DMS 273 (cell line): ENCODE results near the gene FOXO6.

Source experiments
- DNase-seq: peaks from one replicate; lab custom pipeline; 2025; ENCODE audit not compliant: unreplicated experiment; lab: John Stamatoyannopoulos, UW

FOXO6 gene

GRCh38 chr1:41360786-41361494, at the start of gene FOXO6:
FOXO6 (plus strand) TSS chr1:41361434.
- peak; percentile 100 for DNase-seq

GRCh38 chr1:41312991-41313645, 48.1 kb upstream of the FOXO6 start:
- no peak for DNase-seq

GRCh38 chr1:41313661-41314131, 47.5 kb upstream of the FOXO6 start:
- DNase-seq = peak; percentile 99

GRCh38 chr1:41314376-41315145, 46.7 kb upstream of the FOXO6 start:
- peak; percentile 99 for DNase-seq

DNA sequence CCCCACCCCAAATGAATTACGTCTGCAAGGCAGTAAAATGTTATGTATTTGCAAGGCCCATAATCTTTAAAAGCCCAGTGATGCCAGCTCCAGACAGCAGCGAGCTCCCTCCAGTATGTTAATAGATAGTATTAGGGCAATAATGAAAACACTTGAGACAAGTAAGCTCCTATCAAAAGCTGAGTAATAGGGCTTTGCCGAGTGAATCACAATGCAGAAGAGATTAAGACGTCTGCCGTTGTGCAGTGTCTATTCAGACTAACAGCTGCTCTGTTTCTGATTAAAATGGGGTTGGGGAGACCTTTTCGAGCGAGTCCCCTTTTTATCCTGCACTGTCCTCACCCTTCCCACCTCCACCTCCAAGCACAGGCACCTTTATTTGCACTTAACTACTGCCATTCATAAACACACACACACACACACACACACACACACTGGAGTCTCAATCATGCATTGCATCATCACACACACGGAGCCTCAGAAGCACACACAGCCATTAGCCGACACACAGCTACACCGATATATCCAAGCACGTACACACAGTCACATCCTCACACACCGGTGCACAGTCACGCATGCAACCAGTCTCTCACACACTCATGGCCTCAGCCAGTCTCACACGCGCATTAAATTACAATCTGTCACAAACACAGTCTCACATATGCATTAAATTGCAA, 46.0 kb upstream of the FOXO6 start:
- peak; percentile 99 for DNase-seq

DNA sequence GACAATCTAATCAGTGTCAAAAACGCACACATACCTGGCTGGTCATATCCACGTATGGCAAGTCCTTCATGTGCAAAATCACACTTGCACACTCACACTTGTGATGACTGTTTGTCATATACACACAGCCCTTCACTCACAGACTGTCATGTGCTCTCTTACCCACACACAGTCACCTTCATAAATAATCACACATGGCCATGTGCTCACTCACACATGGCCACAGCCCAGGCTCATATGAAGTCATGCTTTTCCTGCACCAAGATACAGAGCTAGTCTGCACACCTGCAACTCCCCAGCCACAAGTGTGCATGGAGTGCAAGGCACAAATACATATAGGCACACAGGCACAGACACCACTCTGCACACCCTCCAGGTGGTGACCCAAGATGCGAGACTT, 45.4 kb upstream of the FOXO6 start:
- peak; percentile 95 for DNase-seq

DNA sequence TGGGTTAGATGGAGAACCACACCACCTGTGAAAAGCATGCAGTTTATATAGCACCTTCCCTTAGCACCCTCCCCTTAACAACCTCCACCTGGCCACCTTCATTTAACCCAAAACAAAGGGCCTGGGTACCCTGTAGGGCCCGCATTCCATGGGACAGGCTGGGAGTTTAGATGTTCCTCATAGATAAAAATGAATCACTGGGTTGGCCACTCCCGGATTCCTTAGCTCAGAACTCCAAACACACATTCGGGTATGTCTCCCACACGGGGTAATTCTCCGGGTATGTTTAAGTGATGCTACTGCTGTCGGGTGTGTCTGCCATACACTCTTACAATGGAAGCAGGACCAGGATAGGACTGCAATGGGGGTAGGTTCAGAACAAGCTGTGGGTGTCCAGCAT, 43.9 kb upstream of the FOXO6 start:
- no peak for DNase-seq

DNA sequence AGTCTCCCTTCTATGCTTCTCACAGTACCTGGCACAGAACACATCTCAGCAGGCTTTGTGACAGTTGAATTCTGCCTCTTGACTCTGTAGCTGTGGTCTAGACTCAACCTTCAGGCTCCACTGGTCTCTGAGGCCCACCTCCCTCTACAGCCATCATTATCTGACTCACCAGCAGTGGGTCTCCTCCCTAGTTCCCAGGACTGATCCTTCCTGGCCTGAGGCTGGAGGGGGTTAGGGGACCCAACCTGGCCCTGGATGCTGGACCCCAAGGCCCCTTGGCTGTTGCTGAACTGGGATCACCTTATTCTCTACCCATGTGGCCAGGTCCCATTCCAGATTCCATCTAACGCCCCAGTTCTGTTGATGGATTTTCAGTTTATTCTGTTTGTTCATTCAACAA, 43.1 kb upstream of the FOXO6 start:
- DNase-seq = no peak

- DNase-seq = peak; percentile 96
Measured at GRCh38 chr1:41319106-41319755, 42.0 kb upstream of the FOXO6 start.

DNA sequence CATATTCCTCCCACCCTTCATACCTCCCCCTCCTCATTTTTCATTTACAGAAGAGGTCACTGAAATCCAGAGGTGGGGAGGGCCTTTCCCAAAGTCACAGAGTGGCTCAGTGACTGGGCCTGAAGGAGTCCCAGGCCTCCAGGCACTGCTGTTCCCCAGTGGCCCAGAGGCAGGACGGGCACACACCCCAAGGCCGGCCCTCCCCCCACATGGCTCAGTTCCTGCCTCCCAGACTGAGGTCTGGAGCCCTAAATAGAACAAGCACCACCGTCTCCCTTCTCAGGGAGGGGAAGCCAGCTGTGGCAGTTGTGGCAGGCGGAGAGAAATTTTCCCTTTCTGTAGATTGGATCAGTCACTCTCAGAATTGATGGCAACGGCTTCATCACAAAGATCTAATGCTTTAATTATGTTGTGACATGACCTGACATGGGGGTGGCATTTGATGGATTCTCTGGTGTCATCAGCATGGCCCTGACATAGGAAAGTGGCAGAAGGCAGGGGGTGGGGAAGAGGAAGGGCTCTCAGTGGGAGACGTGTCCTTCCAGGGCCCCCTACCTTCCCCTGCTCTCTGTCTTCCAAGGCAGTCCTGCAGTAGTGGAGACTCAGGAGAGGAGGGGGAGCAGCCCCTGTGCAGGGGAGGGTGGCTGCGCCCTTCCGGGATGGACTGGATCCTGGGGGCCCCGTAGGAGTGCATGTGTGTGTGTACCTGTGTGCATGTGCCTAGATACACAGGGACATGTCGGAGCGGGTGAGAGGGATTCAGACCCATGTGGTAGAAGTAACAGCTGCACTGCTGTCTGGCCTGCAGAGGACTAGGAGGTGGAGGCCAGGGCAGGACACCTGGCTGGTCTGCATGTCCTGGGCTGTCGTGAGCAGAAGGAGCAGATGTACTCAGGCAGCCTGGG, 41.2 kb upstream of the FOXO6 start:
- peak; percentile 100 for DNase-seq

DNA sequence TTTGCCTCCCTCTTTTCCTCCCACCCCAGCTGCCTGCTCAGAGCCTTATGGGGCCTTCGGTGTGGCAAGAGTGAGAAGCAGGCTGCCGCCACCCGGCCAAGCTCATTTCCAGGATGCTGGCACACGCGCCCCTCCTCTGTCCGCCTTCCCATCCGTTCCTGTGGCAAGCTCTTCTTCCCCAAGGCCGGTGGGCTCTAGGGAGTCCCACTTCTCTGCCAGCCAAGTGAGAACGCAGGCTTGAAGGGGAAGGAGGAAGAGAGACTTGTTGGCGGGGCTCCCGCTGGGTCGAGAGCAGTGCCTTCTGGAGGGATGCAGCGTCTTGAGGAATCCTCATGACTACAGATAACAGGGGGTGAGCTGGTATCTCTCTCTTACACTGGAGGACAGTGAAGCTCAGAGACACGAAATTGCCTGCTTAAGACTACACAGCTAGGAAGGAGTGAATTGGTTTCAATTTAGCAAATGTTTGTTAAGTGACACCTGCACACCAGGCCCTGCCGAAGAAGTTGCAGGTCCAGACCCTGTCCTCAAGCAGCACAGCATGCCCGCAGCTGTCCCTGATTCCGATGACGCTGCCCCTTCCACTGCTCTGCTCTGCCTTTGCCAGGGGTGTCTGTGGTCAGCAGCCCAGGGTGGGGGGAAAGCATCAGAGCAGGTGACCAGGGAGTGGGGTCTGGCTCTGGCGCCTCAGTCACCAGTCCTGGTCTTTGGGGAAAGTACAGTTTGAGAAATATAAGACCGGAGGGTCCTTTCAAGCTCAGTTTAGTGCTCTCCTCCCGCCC, 40.1 kb upstream of the FOXO6 start:
- DNase-seq = no peak

DNA sequence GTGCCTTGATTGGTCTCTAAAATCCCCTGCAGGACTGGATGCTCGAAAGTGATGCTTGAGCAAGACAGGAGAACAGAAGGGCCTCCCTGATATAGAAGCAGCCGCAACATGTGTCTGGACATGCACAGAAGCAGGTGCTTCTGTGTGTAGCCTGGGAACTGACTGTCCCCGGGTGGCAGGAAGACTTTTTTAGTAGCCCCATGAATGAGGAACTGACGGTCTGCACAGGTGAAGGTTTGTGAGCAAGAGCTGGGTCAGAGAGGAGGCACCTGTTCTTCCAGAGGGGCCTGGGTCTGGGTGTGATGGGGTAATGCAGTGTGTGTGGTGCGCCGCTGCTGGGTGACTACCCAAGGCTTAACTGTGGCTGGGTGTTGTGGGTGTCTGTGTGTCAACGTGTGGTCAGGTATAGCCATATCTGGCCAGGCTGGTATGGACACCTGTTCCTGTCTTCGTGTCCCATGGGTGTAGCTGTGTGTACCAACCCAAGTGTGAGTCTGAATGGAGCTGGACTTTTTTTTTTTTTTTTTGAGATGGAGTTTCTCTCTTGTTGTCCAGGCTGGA, 39.1 kb upstream of the FOXO6 start:
- DNase-seq = peak; percentile 96

DNA sequence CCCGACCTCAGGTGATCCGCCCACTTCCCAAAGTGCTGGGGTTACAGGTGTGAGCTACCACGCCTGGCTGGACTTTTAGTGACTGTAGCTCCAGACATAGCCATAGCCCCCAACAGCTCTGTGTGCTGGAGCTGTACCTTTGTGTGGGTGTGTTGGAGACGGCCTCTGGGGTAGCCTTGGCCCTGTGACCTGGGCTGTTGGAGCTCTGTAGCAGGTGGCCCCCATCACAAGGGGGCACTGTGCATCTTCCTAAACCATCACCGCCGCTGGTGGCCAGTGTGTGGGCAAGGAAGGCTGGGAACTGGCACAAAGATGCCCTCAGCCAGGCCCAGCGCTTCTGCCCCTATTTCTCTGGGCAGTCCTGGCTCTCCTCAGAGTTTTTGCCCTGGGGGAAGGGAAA, 38.4 kb upstream of the FOXO6 start:
- peak; percentile 100 for DNase-seq

DNA sequence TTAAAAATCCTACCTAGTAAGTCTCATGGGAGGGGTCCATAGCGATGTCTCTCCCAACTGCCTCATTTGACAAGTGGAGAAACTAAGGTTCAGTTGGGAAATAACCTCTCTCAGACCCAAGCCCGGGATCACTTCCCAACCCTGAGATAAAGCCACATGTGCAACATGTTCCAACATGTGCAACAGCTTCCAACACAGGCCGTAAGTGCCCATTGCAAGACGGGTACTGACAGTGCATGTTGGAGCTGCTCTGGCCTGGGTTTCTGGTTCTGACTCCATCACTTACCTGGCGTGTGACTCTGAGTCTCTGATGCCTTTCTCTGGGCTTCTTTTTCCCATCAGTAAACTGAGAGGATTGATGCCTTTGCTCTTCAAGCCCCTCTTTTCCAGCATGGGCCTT, 38.0 kb upstream of the FOXO6 start:
- DNase-seq = peak; percentile 97

GRCh38 chr1:41325801-41326200, 35.4 kb upstream of the FOXO6 start:
- DNase-seq = no peak

DNA sequence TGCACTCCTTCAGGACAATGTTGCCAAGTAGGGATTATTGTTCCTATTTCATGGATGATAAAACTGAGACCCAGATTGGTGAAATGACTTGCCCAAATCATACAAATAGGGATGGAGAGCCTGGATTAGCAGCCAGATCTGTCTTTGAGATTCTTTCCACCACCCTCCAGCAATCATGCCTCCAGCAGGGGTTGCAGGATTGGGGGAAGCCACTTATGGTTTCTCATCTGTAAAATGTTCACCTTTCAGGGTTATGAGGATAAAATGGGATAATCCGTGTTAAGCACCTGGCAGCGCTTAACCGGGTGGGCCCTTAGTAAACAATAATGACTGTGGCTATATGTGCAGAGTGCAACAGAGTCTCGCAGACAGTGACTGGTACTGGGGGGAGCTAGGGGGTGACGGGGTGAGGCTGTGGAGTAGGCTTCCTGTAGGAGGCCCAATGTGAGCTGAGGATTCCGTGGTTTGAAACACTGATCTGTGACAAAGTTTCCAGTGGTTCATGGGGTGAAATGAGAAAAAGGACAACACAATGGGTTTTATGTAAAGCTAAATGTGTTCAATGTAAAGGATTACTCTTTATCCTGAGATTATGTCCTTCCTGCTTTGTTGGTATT, 33.7 kb upstream of the FOXO6 start:
- no peak for DNase-seq

- peak; percentile 98 for DNase-seq
Measured at GRCh38 chr1:41328001-41328615, 33.1 kb upstream of the FOXO6 start.
